C1 segment of cervical spinal cord (tissue), 14 donors: Measurements from ENCODE around the gene PIP5K1B.
"Not testable (repeated sequence)": the region's sequence is repeated elsewhere in the genome, so short reads cannot be mapped to it uniquely, and the experiment has no call there.

Source experiments
- DNase-seq, 14 donors: peaks; one replicate each; lab custom pipeline; 2025; lab: John Stamatoyannopoulos, UW

PIP5K1B gene

GRCh38 chr9:68983522-68984424 lies 278.7 kb downstream of the PIP5K1B start:
- DNase-seq, result no peak

GRCh38 chr9:68986949-68987348 lies 281.9 kb downstream of the PIP5K1B start:
- DNase-seq, result not testable (repeated sequence)

DNA sequence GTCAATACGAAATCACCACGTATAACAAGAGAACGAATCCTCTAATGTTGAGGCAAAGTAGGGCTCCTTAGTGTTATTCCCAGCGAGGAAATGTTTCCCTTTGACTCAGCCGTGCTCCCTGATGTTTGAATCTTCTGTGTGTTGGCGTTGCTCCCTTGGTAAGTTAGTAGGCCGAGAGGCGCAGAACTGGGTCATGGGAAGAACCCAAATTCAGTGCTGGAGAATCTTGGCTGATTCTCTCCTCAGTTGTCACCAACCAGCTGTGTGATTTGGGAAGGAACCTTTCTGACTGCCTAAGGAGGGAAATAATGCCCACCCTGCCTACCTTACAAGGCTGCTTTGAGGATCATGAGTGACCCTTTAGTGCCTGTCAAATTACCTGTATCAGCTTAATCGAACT lies 286.4 kb downstream of the PIP5K1B start:
- no peak for DNase-seq

DNA sequence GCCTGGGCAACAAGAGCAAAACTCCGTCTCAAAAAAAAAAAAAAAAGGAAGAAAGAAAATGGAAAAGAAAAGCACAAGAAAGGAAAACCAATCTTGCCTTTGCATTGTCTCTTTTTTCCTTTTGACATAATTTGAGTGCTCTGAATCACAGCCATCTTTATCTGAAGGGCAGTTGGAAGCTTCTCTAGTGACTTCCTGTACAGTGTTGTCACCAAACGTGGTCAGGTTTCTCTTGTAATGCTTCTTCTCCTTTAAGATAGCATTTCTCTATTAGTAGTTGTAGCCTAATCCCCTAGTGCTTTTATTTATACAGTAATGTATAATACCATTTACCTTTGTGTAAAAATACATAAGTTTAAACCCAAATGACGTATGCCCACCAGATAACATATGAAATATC lies 290.7 kb downstream of the PIP5K1B start:
- no peak for DNase-seq

- DNase-seq, result no peak
Measured at GRCh38 chr9:68996462-68996861, 291.4 kb downstream of the PIP5K1B start.

- no peak for DNase-seq
Measured at GRCh38 chr9:68997666-68998065, 292.6 kb downstream of the PIP5K1B start.

DNA sequence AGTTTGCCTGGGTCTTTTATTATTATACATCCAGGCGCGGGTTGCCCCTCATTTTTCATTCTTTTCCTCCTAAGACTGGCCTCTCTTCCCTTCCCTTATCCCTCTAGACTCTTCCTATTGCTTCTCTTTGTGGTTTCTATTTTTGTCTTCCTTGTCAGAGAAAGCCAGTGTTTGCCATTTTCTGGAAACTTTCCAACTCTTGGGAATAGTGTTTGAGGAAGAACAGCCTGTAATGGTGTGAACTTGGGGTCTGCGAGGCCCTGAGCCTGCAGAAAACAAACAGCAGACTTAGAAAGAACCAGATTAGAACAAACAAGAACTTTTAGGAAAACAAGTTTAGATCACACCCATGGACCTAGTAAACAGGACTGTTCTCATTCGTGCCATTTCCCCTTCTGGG lies 293.3 kb downstream of the PIP5K1B start:
- DNase-seq, result no peak

DNA sequence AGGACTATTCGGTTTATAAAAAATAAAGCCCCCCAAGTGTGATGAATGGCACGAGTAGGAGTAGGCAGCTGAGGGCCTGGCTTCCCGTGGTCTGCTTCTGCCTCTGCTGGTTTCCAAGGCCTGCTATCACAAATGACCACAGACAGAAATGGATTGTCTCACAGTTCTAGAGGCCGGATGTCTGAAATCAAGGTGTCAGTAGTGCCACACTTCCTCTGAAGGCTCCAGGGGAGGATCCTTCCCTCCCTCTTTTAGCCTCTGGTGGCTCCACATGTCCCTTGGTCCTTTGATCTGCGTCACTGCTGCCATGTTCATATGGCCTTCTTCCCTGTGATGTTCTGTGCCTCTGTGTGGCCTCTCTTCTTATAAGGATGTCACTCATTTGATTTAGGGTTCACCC lies 293.8 kb downstream of the PIP5K1B start:
- DNase-seq, result no peak

GRCh38 chr9:68999393-69000105 lies 294.5 kb downstream of the PIP5K1B start:
- peak in 10 of 14 donors; percentile 11 to 77 (median 30) for DNase-seq

GRCh38 chr9:69001921-69002320 lies 296.9 kb downstream of the PIP5K1B start:
- peak in 1 of 14 donors; percentile 88 for DNase-seq

DNA sequence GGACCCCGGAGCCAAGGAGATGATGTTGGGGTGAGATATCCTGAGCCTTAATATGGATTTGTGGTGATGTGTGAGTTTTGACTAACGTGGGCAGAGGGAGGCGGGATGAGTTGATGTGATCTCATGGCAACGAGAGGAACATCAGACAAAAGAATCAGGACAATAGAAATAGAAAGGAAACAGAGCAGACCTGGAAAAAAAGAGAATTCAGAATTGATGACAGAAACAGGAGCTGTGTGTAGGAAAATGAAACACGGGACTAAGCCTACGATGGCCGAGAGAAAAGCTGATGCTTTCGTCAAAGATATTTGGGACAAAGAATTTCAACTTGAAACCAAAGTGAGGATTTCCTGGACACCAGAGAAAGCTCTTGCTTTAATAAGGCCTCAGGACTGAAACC lies 298.0 kb downstream of the PIP5K1B start:
- no peak for DNase-seq

- no peak for DNase-seq
Measured at GRCh38 chr9:69004836-69005235, 299.8 kb downstream of the PIP5K1B start.

DNA sequence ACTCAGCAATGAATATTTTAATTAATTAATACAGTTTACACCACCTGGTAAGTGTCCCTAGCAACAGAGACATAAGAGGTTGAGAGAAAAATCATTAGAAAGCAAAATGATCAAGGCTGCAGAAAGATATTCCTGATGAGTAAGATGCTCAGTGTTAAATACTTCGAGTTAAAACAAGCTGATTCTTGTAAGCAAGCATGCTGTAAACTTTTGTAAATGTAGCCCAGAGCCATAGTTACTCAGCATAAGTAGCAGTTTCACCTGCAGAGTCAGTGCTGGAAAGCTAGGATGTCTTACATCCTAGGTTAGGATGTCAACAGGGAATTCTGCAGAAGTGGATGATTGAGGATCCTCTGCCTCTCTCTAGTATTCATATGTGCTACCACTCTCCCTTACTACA lies 304.7 kb downstream of the PIP5K1B start:
- DNase-seq, result no peak

- peak in 2 of 14 donors; percentile 1 to 18 for DNase-seq
Measured at GRCh38 chr9:69012696-69013381, 307.8 kb downstream of the PIP5K1B start.

GRCh38 chr9:69013382-69013727 lies 308.3 kb downstream of the PIP5K1B start:
- DNase-seq, result no peak

- DNase-seq, result no peak
Measured at GRCh38 chr9:69014013-69014412, 309.0 kb downstream of the PIP5K1B start, which contains the start of gene PRKACG. Gene PRKACG, minus strand, starts transcription at chr9:69014113. Its CDS starts 21 bp downstream, at chr9:69014092.

- peak in 1 of 14 donors; percentile 94 for DNase-seq
Measured at GRCh38 chr9:69016191-69017096, 311.4 kb downstream of the PIP5K1B start.

DNA sequence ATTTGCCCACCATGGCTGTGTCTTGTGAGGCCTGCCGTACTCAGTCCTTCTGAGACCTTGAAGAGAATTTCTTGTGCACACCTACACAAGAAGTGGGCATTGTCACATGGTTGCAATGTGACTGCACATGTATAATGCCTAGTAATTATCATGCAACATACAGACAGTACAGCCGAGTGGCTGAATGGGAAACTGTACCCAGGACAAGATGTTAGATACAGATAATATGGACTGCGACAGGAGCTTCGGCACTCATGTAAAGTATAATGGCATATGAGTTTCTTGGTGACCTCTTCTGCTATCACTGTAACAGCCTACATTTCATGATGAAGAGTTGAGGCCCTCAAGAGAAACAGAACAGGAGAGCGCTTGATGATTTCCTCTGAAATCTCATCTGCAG lies 313.7 kb downstream of the PIP5K1B start:
- no peak for DNase-seq

DNA sequence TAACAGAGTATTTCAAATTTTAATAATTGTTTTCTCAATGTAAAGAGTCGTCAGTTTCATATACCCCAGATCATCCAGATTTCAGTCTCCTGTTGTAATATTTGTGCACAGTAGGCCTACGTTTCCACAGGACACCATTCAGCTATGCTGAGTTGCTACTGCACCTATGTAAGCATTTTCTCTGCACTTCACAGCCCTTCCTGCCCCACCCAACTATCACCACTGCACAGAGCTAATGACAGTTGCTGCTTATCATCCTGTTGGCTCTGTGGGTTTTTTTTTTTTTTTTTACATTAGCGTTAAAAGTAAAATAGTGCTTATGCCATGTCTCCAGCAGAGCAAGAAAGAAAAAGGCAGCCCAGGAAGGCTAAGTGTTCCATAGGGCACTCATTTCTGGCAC lies 314.8 kb downstream of the PIP5K1B start:
- DNase-seq, result no peak

DNA sequence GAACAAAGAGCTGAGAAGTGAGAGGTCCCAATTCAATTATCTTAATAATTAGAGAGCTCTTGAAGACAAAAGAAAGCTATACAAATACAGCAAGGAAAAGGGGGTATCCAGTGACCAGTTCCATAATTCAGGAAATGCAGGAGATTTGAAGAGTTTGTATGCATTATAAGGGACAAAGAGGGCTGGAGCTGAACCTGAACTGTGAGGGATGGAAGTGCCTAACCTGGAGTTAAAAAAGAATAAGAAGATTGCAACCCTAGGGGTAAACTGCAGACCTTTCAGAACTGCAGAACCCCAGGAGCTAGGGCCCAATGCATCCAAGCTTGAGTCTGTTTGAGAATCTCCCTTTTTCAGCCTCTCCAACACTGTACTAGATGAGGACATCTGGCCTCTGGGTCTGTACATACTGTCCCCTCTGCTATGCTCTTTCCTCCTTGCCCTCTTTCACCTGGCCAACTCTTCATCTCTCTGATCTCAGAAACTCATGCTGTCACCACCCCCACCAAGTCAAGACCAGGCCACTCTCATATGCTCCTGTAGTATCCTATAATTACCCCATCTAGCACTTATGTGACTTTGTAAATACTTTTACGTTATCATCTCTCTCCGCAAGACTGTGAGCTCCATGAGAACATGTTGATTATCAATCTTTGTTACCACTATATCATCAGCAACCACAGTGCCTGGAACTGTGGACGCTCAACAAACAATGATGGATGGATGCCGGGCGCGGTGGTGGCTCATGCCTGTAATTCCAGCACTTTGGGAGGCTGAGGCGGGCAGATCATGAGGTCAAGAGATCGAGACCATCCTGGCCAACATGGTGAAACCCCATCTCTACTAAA lies 315.5 kb downstream of the PIP5K1B start:
- no peak for DNase-seq
